ENCODE results near the gene URI1. TPM values are rescaled to one million over a fixed set of nuclear protein-coding genes. Genes with fewer than 3 reads are reported as not detected.
"Not testable (repeated sequence)": the region's sequence is repeated elsewhere in the genome, so short reads cannot be mapped to it uniquely, and the experiment has no call there.

Gene URI1
- total and polyA plus RNA-seq, 5 donors: 19.1 to 50.4 (median 39.6) TPM

DNA sequence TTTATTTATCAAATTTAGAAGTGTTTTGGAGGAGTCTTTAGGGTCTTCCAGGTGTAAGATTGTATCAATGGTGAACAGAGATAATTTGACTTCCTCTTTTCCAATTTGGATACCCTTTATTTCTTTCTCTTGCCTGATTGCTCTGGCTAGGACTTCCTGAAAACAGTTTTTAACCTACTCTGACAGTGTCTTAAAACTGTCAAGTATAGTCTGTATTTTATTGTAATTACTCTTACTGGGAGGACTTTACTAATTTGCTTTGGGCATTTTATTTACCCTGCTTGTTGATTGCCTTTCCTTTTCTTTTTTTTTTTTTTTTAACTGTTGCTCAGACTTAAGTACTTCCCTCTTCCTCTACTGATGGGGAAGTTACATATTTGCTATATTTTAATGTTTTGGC is 81.3 kb downstream of the URI1 start:
- H3K4me1 ChIP-seq (ENCODE audit: control insufficient read depth, insufficient read depth, low read length): no peaks in the 10 kb centered on the region
- H3K27me3 ChIP-seq (ENCODE audit: control insufficient read depth, insufficient read depth): no peaks in the 10 kb centered on the region
- no peak overlapping the region for H3K27ac ChIP-seq (ENCODE audit: low read length)
- DNase-seq (no peak), ATAC-seq (no peak)
- intact Hi-C loops (cut with DNase I): no loop called here
- no peaks in the 10 kb centered on the region for H3K9me3 ChIP-seq (ENCODE audit: control insufficient read depth, low read length)
- no peak overlapping the region for H3K4me3 ChIP-seq (ENCODE audit: low read length)

- DNase-seq (no peak), ATAC-seq (no peak)
- Histone ChIP-seq H3K9me3 (ENCODE audit: control insufficient read depth, low read length) (no peaks in the 10 kb centered on the region), H3K27me3 (ENCODE audit: control insufficient read depth, insufficient read depth) (no peaks in the 10 kb centered on the region), H3K4me3 (ENCODE audit: low read length) (no peak overlapping the region), H3K4me1 (ENCODE audit: control insufficient read depth, insufficient read depth, low read length) (no peaks in the 10 kb centered on the region), H3K27ac (ENCODE audit: low read length) (no peak overlapping the region)
- intact Hi-C loops (cut with DNase I): no loop called here
Observed at GRCh38 chr19:30024091-30024490, 82.1 kb downstream of the URI1 start.

DNA sequence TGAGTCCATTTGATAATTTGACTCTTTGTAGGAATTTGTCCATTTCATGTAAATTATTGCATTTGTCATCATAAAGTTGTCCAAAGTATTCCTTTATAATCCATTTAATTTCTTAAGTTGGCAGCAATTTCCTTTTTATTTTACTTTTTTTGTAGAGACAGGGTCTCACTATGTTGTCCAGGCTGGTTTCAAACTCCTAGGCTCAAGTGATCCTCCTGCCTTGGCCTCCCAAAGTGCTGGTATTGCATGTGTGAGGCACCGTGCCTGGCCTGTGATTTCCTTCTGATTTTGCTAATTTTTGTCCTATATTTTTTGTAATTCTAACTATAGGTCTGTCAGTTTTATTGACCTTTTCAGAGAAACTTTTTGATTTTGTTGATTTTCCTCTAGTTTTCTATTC is 84.9 kb downstream of the URI1 start:
- ATAC-seq (no peak), DNase-seq (no peak)
- no peaks in the 10 kb centered on the region for H3K27me3 ChIP-seq (ENCODE audit: control insufficient read depth, insufficient read depth)
- no peak overlapping the region for H3K4me3 ChIP-seq (ENCODE audit: low read length)
- intact Hi-C loops (cut with DNase I): no loop called here
- H3K27ac ChIP-seq (ENCODE audit: low read length): no peak overlapping the region
- 96% methylated on average over 1 of the region's 1 CpG for WGBS
- H3K4me1 ChIP-seq (ENCODE audit: control insufficient read depth, insufficient read depth, low read length): no peaks in the 10 kb centered on the region
- no peaks in the 10 kb centered on the region for H3K9me3 ChIP-seq (ENCODE audit: control insufficient read depth, low read length)

DNA sequence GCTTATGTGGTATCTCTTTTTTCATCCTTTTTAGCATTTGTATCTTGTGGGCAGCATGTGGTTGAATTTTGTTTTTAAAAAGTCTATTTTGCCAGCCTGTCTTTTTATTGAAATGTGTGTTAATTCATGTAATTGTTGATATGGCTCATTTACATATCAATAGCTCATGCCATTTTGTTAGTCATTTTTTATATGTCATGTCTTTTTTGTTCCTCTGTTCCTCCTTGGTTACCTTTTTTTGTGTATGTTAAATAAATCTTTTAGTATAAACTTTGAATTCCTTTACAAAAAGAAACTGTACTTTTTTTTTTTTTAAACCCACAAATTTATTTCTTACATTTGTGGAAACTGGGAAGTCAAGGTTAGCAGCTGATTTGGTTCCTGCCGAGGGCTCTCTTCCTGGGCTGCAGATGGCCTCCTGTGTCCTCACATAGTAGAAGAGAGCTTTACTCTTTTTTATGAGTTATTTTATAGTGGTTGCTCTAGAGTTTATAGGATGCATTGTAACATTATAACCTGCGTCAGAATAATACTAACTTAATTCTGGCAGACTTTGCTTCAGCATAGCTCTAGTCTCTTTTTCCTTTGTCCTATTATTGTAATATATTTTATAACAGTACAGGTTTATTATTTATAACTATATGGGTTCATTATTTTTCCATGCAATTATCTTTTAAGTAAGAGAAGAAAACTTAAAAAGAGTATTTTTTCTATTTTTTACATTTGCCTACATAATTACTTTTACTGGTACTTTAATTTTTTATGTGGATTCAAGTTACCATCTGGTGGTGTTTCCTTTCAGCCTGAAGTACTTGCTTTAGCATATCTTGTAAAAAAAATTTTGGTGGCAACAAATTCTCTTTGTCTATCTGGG is 86.3 kb downstream of the URI1 start:
- ATAC-seq (no peak), DNase-seq (no peak)
- H3K27me3 ChIP-seq (ENCODE audit: control insufficient read depth, insufficient read depth): no peaks in the 10 kb centered on the region
- H3K9me3 ChIP-seq (ENCODE audit: control insufficient read depth, low read length): no peaks in the 10 kb centered on the region
- intact Hi-C loops (cut with DNase I): no loop called here
- no peak overlapping the region for H3K4me3 ChIP-seq (ENCODE audit: low read length)
- H3K4me1 ChIP-seq (ENCODE audit: control insufficient read depth, insufficient read depth, low read length): no peaks in the 10 kb centered on the region
- H3K27ac ChIP-seq (ENCODE audit: low read length): no peak overlapping the region
- 90% methylated on average over 2 of the region's 2 CpGs for WGBS

- ATAC-seq: no peak
- Histone ChIP-seq H3K27ac (ENCODE audit: low read length) (no peak overlapping the region), H3K4me3 (ENCODE audit: low read length) (no peak overlapping the region), H3K4me1 (ENCODE audit: control insufficient read depth, insufficient read depth, low read length) (no peaks in the 10 kb centered on the region), H3K27me3 (ENCODE audit: control insufficient read depth, insufficient read depth) (no peaks in the 10 kb centered on the region), H3K9me3 (ENCODE audit: control insufficient read depth, low read length) (no peaks in the 10 kb centered on the region)
- no peak for DNase-seq
- WGBS: 100% methylated on average over 1 of the region's 1 CpG
- intact Hi-C loops (cut with DNase I): no loop called here
Observed at GRCh38 chr19:30028992-30029343, 86.9 kb downstream of the URI1 start.

- ATAC-seq: no peak
Observed at GRCh38 chr19:30029721-30030510, 87.9 kb downstream of the URI1 start.

GRCh38 chr19:30034321-30034720 is 92.3 kb downstream of the URI1 start:
- H3K27ac ChIP-seq (ENCODE audit: low read length): no peak overlapping the region
- no peak for DNase-seq
- no peaks in the 10 kb centered on the region for H3K9me3 ChIP-seq (ENCODE audit: control insufficient read depth, low read length)
- WGBS: 96% methylated on average over 1 of the region's 1 CpG
- ATAC-seq: no peak
- H3K4me3 ChIP-seq (ENCODE audit: low read length): no peak overlapping the region
- H3K4me1 ChIP-seq (ENCODE audit: control insufficient read depth, insufficient read depth, low read length): no peaks in the 10 kb centered on the region
- H3K27me3 ChIP-seq (ENCODE audit: control insufficient read depth, insufficient read depth): no peaks in the 10 kb centered on the region
- intact Hi-C loops (cut with DNase I): no loop called here

More at GRCh38 chr19:30029721-30030510, 87.9 kb downstream of the URI1 start:
- no peak overlapping the region for H3K4me3 ChIP-seq (ENCODE audit: low read length)
- intact Hi-C loops (cut with DNase I): no loop called here
- H3K27me3 ChIP-seq (ENCODE audit: control insufficient read depth, insufficient read depth): no peaks in the 10 kb centered on the region
- H3K27ac ChIP-seq (ENCODE audit: low read length): no peak overlapping the region
- 90% methylated on average over 4 of the region's 4 CpGs for WGBS
- H3K9me3 ChIP-seq (ENCODE audit: control insufficient read depth, low read length): no peaks in the 10 kb centered on the region
- no peaks in the 10 kb centered on the region for H3K4me1 ChIP-seq (ENCODE audit: control insufficient read depth, insufficient read depth, low read length)
- no peak for DNase-seq

DNA sequence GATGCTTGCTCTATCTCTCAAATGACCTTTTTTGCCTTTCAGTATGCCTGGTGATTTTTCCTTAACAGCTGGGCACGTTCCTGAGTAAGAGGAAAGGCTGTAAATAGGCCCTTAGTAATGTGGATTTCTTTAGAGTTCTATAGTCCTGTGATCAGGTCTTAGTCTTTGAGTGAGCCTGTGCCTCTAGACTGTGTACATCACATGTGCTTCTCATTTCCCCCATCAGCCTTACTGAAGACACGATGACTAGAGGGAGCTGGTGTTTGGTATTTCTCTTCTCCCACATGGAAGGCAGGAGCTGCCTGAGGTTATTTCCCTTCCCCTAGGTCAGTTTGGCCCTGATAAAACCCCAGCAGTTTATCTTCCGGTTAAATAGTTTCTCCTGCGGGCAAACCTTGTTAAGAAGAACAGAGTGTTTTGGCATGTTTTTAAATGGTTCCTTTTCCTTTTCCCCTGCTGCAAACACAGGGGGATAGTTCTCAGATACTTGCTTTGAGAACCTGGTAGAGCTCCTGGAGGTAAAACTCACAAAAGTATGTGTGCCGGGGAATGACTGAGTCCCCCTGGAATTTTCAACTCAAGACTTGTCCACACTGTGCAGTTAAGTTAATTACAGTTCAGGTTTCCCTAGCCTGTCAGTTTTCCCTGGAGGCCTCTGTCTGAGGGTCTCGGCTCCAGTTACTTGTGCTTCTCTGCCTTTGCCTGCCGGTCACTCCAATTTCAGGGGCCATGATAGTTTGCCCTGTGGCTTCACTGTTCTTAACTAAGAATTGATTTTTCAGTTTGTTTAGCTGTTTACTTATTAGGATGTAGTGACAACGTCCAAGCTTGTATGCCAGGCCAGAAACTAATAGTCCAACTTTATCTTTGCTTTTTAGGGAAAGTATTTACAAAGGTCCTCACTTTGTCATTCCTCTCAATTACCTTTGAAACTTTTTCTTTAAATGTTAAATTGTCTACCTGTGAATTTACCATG is 94.4 kb downstream of the URI1 start:
- ATAC-seq (no peak), DNase-seq (no peak)
- no peak overlapping the region for H3K27ac ChIP-seq (ENCODE audit: low read length)
- H3K27me3 ChIP-seq (ENCODE audit: control insufficient read depth, insufficient read depth): no peaks in the 10 kb centered on the region
- no peaks in the 10 kb centered on the region for H3K9me3 ChIP-seq (ENCODE audit: control insufficient read depth, low read length)
- WGBS: 64% methylated on average over 8 of the region's 8 CpGs
- no peaks in the 10 kb centered on the region for H3K4me1 ChIP-seq (ENCODE audit: control insufficient read depth, insufficient read depth, low read length)
- intact Hi-C loops (cut with DNase I): no loop called here
- H3K4me3 ChIP-seq (ENCODE audit: low read length): no peak overlapping the region

DNA sequence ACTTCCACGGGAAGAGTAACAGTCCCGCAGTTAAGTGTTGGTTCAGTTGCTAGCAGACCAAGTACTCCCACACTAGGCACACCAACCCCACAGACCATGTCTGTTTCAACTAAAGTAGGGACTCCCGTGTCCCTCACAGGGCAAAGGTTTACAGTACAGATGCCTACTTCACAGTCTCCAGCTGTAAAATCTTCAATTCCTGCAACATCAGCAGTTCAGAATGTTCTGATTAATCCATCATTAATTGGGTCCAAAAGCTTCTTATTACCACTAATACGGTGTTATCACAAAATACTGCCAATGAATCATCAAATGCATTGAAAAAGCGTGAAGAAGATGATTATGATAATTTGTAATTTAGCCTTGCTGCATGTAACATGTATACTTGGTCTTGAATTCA is 95.8 kb downstream of the URI1 start:
- no peaks in the 10 kb centered on the region for H3K9me3 ChIP-seq (ENCODE audit: control insufficient read depth, low read length)
- intact Hi-C loops (cut with DNase I): no loop called here
- 98% methylated on average over 5 of the region's 5 CpGs for WGBS
- ATAC-seq (no peak), DNase-seq (no peak)
- no peaks in the 10 kb centered on the region for H3K4me1 ChIP-seq (ENCODE audit: control insufficient read depth, insufficient read depth, low read length)
- H3K27me3 ChIP-seq (ENCODE audit: control insufficient read depth, insufficient read depth): no peaks in the 10 kb centered on the region
- H3K27ac ChIP-seq (ENCODE audit: low read length): no peak overlapping the region
- no peak overlapping the region for H3K4me3 ChIP-seq (ENCODE audit: low read length)

GRCh38 chr19:30041931-30042330 is 99.9 kb downstream of the URI1 start:
- H3K4me3 ChIP-seq (ENCODE audit: low read length); H3K4me1 ChIP-seq (ENCODE audit: control insufficient read depth, insufficient read depth, low read length); DNase-seq; H3K9me3 ChIP-seq (ENCODE audit: control insufficient read depth, low read length); ATAC-seq; H3K27ac ChIP-seq (ENCODE audit: low read length); intact Hi-C loops (cut with DNase I); H3K27me3 ChIP-seq (ENCODE audit: control insufficient read depth, insufficient read depth): not testable (repeated sequence)
- 95% methylated on average over 6 of the region's 6 CpGs for WGBS

DNA sequence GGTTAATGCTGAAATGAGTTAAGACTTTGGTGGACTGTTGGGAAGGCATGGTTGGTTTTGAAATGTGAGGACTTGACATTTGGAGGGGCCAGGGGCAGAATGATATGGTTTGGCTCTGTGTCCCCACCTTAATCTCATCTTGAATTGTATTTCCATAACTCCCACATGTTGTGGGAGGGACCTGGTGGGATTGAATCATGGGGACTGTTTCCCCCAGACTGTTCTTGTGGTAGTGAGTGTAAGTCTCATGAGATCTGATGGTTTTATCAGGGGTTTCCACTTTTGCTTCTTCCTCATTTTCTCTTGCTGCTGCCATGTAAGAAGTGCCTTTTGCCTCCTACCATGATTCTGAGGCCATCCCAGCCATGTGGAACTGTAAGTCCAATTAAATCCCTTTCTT is 101.0 kb downstream of the URI1 start:
- H3K4me1 ChIP-seq (ENCODE audit: control insufficient read depth, insufficient read depth, low read length); H3K27me3 ChIP-seq (ENCODE audit: control insufficient read depth, insufficient read depth); H3K4me3 ChIP-seq (ENCODE audit: low read length); H3K9me3 ChIP-seq (ENCODE audit: control insufficient read depth, low read length); ATAC-seq; H3K27ac ChIP-seq (ENCODE audit: low read length); intact Hi-C loops (cut with DNase I); DNase-seq: not testable (repeated sequence)

Measured in right cardiac atrium (tissue), 5 donors.